ENCODE measurements around the gene AFF4.

DNA sequence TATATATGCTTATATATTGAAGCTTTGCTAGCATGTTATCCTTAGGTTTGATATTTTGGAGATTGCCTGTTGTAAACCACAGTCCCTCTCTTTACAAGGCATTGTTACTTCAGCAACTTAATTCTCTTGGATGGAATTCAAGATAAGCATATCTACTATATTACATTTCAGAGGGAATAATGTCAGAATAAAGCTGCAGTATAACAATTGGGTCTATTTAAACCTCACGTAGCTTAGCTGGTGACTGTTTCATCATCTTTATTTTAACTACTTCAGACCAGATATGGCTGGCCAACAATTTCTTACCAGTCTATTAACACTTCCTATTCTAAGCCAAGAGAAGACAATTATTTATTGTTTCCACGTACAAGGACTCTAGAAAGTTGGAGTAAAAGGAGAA, 35.8 kb upstream of the AFF4 start:
- TF ChIP-seq, protein P1, sequence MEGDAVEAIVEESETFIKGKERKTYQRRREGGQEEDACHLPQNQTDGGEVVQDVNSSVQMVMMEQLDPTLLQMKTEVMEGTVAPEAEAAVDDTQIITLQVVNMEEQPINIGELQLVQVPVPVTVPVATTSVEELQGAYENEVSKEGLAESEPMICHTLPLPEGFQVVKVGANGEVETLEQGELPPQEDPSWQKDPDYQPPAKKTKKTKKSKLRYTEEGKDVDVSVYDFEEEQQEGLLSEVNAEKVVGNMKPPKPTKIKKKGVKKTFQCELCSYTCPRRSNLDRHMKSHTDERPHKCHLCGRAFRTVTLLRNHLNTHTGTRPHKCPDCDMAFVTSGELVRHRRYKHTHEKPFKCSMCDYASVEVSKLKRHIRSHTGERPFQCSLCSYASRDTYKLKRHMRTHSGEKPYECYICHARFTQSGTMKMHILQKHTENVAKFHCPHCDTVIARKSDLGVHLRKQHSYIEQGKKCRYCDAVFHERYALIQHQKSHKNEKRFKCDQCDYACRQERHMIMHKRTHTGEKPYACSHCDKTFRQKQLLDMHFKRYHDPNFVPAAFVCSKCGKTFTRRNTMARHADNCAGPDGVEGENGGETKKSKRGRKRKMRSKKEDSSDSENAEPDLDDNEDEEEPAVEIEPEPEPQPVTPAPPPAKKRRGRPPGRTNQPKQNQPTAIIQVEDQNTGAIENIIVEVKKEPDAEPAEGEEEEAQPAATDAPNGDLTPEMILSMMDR (conservative IDR thresholded peaks at IDR 0.05; ENCODE audit: low read depth, low read length) = no peak
- TF ChIP-seq SMC3 (IDR thresholded peaks at IDR 0.05; ENCODE audit: low read depth, low read length) (no peak), RAD21 (IDR thresholded peaks at IDR 0.05; ENCODE audit: low read length) (no peak), POLR2A (IDR thresholded peaks at IDR 0.05; ENCODE audit: low read depth, low read length) (no peak)
